Cerebellar nuclear complex (tissue), 1 donor: ENCODE data around the gene ADORA1.
A peak's percentile ranks its signal among the peaks of the same experiment; 100 is the strongest.

ENCODE experiments used
- DNase-seq, 2 experiments: peaks; one replicate each; lab custom pipeline; 2025; lab: John Stamatoyannopoulos, UW

ADORA1 gene

GRCh38 chr1:203213126-203213525 lies 85.6 kb downstream of the ADORA1 start:
- no peak for DNase-seq

GRCh38 chr1:203214871-203215270 lies 87.3 kb downstream of the ADORA1 start:
- DNase-seq, result no peak

GRCh38 chr1:203215573-203215972 lies 88.0 kb downstream of the ADORA1 start:
- DNase-seq, result no peak

DNA sequence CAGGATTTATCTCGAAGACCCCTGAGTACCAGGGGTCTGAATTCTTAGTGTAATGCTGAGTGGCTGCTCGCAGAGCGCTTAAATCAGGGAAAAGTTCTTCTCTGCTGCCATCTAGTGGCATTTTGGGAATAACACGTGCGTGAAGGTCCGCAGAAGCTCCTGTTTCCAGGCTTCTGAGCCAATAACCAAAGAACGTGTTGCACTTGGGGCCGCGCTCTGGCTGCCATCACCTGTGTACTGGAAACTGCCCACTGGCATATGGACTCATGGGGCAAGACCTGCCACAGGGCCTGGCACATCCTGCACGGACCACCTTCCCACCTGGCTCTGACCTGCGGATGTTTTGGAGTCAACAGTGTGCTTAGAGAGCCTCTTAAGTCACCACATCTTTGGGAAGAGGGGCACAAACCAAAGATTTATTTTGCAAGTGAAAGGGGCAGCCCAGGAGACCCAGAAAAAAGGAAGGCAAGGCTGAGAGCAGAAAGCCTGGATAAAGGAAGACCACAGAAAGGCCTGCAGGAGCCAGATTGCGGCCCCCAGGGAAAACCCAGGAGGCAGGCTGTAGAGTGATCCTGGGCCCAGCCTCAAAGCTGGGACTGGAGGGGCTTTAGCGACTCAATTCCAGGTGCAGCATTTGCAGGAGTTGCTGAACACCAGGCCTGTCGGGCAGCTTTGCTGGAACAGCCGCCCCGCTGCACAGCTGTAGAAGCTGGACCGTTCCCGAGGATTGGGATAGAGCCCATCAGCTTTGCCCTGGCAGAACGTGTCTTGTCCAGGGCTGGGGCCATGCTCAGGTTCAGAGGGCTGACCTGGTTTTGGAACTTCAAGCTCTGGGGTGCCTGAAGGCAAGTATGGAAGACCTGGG lies 89.0 kb downstream of the ADORA1 start:
- DNase-seq, result peak in 1 of 2 experiments; percentile 78
